GM12872 (cell line): ENCODE results near the gene NOL6.

Experiments used
- CTCF ChIP-seq: IDR thresholded peaks from 3 replicates; pipeline ENCODE4 v1.5.1; 2011; ENCODE audit warnings: low read depth, mild to moderate bottlenecking, low read length, moderate library complexity; ENCODE audit not compliant: insufficient read depth

NOL6 gene

GRCh38 chr9:33440204-33440603 lies 33.5 kb downstream of the NOL6 start:
- no peak for TF ChIP-seq CTCF

GRCh38 chr9:33439731-33440130 lies 34.0 kb downstream of the NOL6 start:
- TF ChIP-seq CTCF, result no peak

- TF ChIP-seq CTCF, result no peak
Measured at GRCh38 chr9:33438926-33439680, 34.6 kb downstream of the NOL6 start.

- no peak for TF ChIP-seq CTCF
Measured at GRCh38 chr9:33437898-33438297, 35.8 kb downstream of the NOL6 start.

GRCh38 chr9:33437205-33437604 lies 36.5 kb downstream of the NOL6 start:
- no peak for TF ChIP-seq CTCF

GRCh38 chr9:33436445-33436844 lies 37.3 kb downstream of the NOL6 start:
- no peak for TF ChIP-seq CTCF

GRCh38 chr9:33435821-33436277 lies 37.9 kb downstream of the NOL6 start:
- no peak for TF ChIP-seq CTCF
